Tibial nerve (tissue), 4 donors: ENCODE data around the gene SLC5A6.

Experiments used
- CTCF ChIP-seq, 5 experiments: fragments of 200-600 bp in 3 of 5; fragments of 450-650 bp in 2 of 5; sonication (generic) in 3 of 5; IDR thresholded peaks; one replicate each; pipeline ENCODE4 v1.5.1; 2016 to 2019; ENCODE audit warnings: antibody characterized with exemption in 5 of 5, mild to moderate bottlenecking in 3 of 5, moderate library complexity in 2 of 5
- EP300 ChIP-seq, 2 donors: sonication (generic); formaldehyde crosslinking; IDR thresholded peaks; one replicate each; pipeline ENCODE4 v1.6.1; 2017; ENCODE audit warnings: antibody characterized with exemption in 2 of 2, mild to moderate bottlenecking in 1 of 2
- POLR2A ChIP-seq, 2 donors: fragments of 450-650 bp; IDR thresholded peaks; one replicate each; pipeline ENCODE4 v1.6.1; 2017; ENCODE audit warnings: antibody characterized with exemption in 2 of 2, mild to moderate bottlenecking in 2 of 2, moderate library complexity in 2 of 2

- no peak for TF ChIP-seq CTCF (IDR thresholded peaks at IDR 0.05)
- no peak for TF ChIP-seq EP300 (IDR thresholded peaks at IDR 0.05)
- TF ChIP-seq POLR2A (IDR thresholded peaks at IDR 0.05): no peak
These were observed 3.5 kb downstream of the SLC5A6 start for GRCh38 chr2:27208486-27209050.
